ENCODE results near the gene PLIN4. TPM values are rescaled to one million over a fixed set of nuclear protein-coding genes. Genes with fewer than 3 reads are reported as not detected.

Gene PLIN4
- total and polyA plus RNA-seq, 9 donors, result 1.4 to 4.5 (median 2.8) TPM

- 17% methylated on average over 25 of the region's 25 CpGs for WGBS (ENCODE audit: insufficient coverage)
- H3K4me3 ChIP-seq (ENCODE audit: low read length), result peak overlapping the region; percentile 77
- H3K27ac ChIP-seq (ENCODE audit: low read length), result peak overlapping the region; percentile 6
- DNase-seq, result no peak
- peaks cover 26% of the 10 kb centered on the region for H3K36me3 ChIP-seq (ENCODE audit: control insufficient read depth, insufficient read depth, low read length)
- H3K4me1 ChIP-seq (ENCODE audit: control insufficient read depth, insufficient read depth, low read length), result peaks cover 30% of the 10 kb centered on the region
- H3K27me3 ChIP-seq (ENCODE audit: control insufficient read depth, insufficient read depth, low read length), result no peaks in the 10 kb centered on the region
- H3K9me3 ChIP-seq (replicated peaks; ENCODE audit: control insufficient read depth, low read depth, low read length), result no peaks in the 10 kb centered on the region
Observed at GRCh38 chr19:4473011-4473762, 45.1 kb downstream of the PLIN4 start.

- Histone ChIP-seq H3K36me3 (ENCODE audit: control insufficient read depth, insufficient read depth, low read length) (peaks cover 21% of the 10 kb centered on the region), H3K27ac (ENCODE audit: low read length) (peak within 1 kb of the TSS; percentile 97), H3K9me3 (replicated peaks; ENCODE audit: control insufficient read depth, low read depth, low read length) (no peaks in the 10 kb centered on the region), H3K4me1 (ENCODE audit: control insufficient read depth, insufficient read depth, low read length) (peaks cover 30% of the 10 kb centered on the region), H3K27me3 (ENCODE audit: control insufficient read depth, insufficient read depth, low read length) (no peaks in the 10 kb centered on the region), H3K4me3 (ENCODE audit: low read length) (peak within 1 kb of the TSS; percentile 77)
- under 1% methylated on average over 59 of the region's 71 CpGs for WGBS (ENCODE audit: insufficient coverage)
- peak; percentile 30 for DNase-seq
Observed at GRCh38 chr19:4472174-4472974, 45.9 kb downstream of the PLIN4 start, which contains the start of gene HDGFL2. TSS of gene HDGFL2 (plus strand) at chr19:4472297. CDS start at chr19:4472351, 54 bp downstream.

DNA sequence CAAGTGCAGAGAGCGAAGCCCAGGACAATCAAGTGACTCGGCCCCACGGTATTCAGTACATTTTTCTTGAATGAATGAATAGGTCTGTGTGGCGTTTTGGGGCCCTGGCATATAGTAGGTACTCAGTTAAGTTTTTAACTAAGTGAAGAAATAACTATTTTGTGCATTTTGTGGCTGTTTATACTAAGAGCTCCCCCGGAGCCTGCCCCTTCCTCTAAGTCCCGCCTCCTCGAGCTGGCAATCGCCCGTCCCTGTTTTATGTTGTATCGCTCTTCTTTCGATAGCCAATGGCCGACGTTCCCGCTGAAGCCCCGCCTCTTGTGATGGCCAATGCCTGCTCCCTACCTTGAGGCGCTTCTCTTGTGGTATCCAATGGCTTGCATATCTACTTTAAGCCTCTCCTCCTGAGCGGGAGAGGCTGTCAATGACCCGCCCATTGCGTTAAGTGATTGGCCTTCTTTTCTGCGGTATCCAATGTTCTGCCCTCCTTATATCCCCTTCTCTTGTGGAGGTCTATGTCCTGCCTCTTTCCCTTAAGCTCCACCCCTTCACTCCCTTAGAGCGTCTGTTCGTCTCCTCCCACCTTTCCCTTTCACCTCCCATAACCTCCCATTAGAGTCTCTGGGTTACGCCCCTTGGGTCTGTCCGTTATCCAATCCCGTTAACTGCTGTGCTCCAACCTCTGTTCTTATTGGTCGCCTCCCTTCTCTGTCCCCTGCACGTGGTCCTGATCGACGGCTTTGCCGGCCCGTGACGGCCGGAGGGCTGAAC is 46.7 kb downstream of the PLIN4 start:
- WGBS (ENCODE audit: insufficient coverage), result 0% methylated on average over 29 of the region's 33 CpGs

DNA sequence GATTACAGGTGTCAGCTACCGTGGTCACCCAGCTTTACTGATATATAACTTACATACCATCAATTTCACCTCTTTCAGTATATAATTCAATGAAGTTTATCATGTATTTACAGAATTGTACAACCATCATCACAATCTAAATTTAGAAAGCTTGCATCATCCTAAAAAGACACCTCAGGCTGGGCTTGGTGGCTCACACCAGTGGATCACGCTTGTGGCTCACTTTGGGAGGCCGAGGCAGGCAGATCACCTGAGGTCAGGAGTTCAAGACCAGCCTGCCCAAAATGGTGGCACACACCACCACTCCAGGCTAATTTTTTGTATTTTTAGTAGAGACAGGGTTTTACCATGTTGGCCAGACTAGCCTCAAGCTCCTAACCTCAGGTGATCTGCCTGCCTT is 50.5 kb downstream of the PLIN4 start:
- peaks cover 6% of the 10 kb centered on the region for H3K4me1 ChIP-seq (ENCODE audit: control insufficient read depth, insufficient read depth, low read length)
- H3K4me3 ChIP-seq (ENCODE audit: low read length), result no peak overlapping the region
- DNase-seq, result no peak
- H3K27me3 ChIP-seq (ENCODE audit: control insufficient read depth, insufficient read depth, low read length), result no peaks in the 10 kb centered on the region
- no peaks in the 10 kb centered on the region for H3K36me3 ChIP-seq (ENCODE audit: control insufficient read depth, insufficient read depth, low read length)
- H3K9me3 ChIP-seq (replicated peaks; ENCODE audit: control insufficient read depth, low read depth, low read length), result no peaks in the 10 kb centered on the region
- no peak overlapping the region for H3K27ac ChIP-seq (ENCODE audit: low read length)
- WGBS (ENCODE audit: insufficient coverage), result 100% methylated on average over 1 of the region's 3 CpGs

More for the DNA sequence above, 46.7 kb downstream of the PLIN4 start:
- DNase-seq, result peak; percentile 100
- Histone ChIP-seq H3K27me3 (ENCODE audit: control insufficient read depth, insufficient read depth, low read length) (no peaks in the 10 kb centered on the region), H3K27ac (ENCODE audit: low read length) (peak overlapping the region; percentile 97), H3K4me1 (ENCODE audit: control insufficient read depth, insufficient read depth, low read length) (peaks cover 30% of the 10 kb centered on the region), H3K4me3 (ENCODE audit: low read length) (peak overlapping the region; percentile 64), H3K9me3 (replicated peaks; ENCODE audit: control insufficient read depth, low read depth, low read length) (no peaks in the 10 kb centered on the region), H3K36me3 (ENCODE audit: control insufficient read depth, insufficient read depth, low read length) (peaks cover 13% of the 10 kb centered on the region)

DNA sequence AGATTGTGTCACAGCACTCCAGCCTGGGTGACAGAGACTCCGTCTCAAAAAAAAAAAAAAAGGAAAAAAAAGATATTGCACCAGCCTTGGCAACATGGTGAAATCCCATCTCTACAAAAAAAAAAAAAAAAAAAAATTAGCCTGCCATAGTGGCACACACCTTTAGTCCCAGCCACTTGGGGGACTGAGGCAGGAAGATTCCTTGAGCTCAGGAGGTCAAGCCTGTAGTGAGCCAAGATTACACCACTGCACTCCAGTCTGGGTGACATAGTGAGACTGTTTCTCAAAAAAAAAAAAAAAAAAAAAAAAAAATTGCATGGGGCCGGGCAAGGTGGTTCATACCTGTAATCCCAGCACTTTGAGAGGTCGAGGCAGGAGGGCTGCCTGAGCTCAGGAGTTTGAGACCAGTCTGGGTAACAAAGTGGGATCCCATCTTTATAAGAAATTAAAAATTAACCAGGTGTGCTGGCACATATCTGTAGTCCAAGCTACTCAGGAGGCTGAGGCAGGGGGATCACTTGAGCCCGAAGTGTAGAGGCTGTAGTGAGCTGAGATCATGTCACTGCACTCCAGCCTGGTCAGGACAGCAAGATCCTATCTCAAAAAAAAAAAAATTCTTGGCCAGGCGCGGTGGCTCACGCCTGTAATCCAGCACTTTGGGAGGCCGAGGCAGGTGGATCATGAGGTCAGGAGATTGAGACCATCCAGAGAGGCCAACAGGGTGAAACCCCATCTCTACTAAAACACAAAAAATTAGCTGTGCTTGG is 53.3 kb downstream of the PLIN4 start:
- Histone ChIP-seq H3K36me3 (ENCODE audit: control insufficient read depth, insufficient read depth, low read length) (no peaks in the 10 kb centered on the region), H3K9me3 (replicated peaks; ENCODE audit: control insufficient read depth, low read depth, low read length) (no peaks in the 10 kb centered on the region), H3K4me3 (ENCODE audit: low read length) (no peak overlapping the region), H3K4me1 (ENCODE audit: control insufficient read depth, insufficient read depth, low read length) (no peaks in the 10 kb centered on the region), H3K27me3 (ENCODE audit: control insufficient read depth, insufficient read depth, low read length) (no peaks in the 10 kb centered on the region), H3K27ac (ENCODE audit: low read length) (no peak overlapping the region)
- no peak for DNase-seq
- 60% methylated on average over 2 of the region's 8 CpGs for WGBS (ENCODE audit: insufficient coverage)

- no peaks in the 10 kb centered on the region for H3K9me3 ChIP-seq (replicated peaks; ENCODE audit: control insufficient read depth, low read depth, low read length)
- H3K36me3 ChIP-seq (ENCODE audit: control insufficient read depth, insufficient read depth, low read length), result peaks cover 21% of the 10 kb centered on the region
- 2% methylated on average over 28 of the region's 52 CpGs for WGBS (ENCODE audit: insufficient coverage)
Observed at GRCh38 chr19:4457654-4458395, 60.5 kb downstream of the PLIN4 start, which contains the start of gene UBXN6. TSS of gene UBXN6 (minus strand) at chr19:4457794. CDS start at chr19:4457697, 97 bp downstream.

GRCh38 chr19:4456843-4457653 is 61.2 kb downstream of the PLIN4 start:
- H3K27ac ChIP-seq (ENCODE audit: low read length), result peak overlapping the region; percentile 98
- no peaks in the 10 kb centered on the region for H3K9me3 ChIP-seq (replicated peaks; ENCODE audit: control insufficient read depth, low read depth, low read length)
- H3K27me3 ChIP-seq (ENCODE audit: control insufficient read depth, insufficient read depth, low read length), result no peaks in the 10 kb centered on the region
- DNase-seq, result peak; percentile 89
- WGBS (ENCODE audit: insufficient coverage), result under 1% methylated on average over 30 of the region's 53 CpGs
- H3K4me3 ChIP-seq (ENCODE audit: low read length), result peak overlapping the region; percentile 79
- H3K36me3 ChIP-seq (ENCODE audit: control insufficient read depth, insufficient read depth, low read length), result peaks cover 29% of the 10 kb centered on the region
- peaks cover 38% of the 10 kb centered on the region for H3K4me1 ChIP-seq (ENCODE audit: control insufficient read depth, insufficient read depth, low read length)

More at GRCh38 chr19:4457654-4458395, 60.5 kb downstream of the PLIN4 start, which contains the start of gene UBXN6:
- Histone ChIP-seq H3K27me3 (ENCODE audit: control insufficient read depth, insufficient read depth, low read length) (no peaks in the 10 kb centered on the region), H3K4me1 (ENCODE audit: control insufficient read depth, insufficient read depth, low read length) (peaks cover 38% of the 10 kb centered on the region), H3K4me3 (ENCODE audit: low read length) (peak within 1 kb of the TSS; percentile 79), H3K27ac (ENCODE audit: low read length) (peak within 1 kb of the TSS; percentile 98)
- DNase-seq, result peak; percentile 99

DNA sequence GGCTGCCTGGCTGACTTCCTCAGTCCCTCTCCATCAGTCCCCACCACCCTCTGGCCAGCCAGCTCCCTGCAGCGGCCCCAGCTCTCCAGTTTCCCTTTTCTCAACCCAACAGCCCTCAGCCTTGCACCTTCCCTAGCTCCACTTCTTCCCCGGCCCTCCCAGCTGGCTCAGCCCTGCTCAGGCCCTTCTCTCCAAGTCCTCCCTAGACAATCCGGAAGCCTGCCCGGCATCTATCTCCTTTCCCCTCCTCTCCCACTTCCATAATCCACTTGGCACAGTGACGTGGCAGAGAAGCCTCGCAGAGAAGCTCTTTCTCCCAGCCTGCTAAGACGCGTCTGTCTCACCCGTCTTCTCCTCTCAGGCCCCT is 61.8 kb downstream of the PLIN4 start:
- Histone ChIP-seq H3K4me3 (ENCODE audit: low read length) (peak overlapping the region; percentile 79), H3K36me3 (ENCODE audit: control insufficient read depth, insufficient read depth, low read length) (peaks cover 35% of the 10 kb centered on the region), H3K4me1 (ENCODE audit: control insufficient read depth, insufficient read depth, low read length) (peaks cover 38% of the 10 kb centered on the region), H3K27me3 (ENCODE audit: control insufficient read depth, insufficient read depth, low read length) (no peaks in the 10 kb centered on the region), H3K27ac (ENCODE audit: low read length) (peak overlapping the region; percentile 98), H3K9me3 (replicated peaks; ENCODE audit: control insufficient read depth, low read depth, low read length) (no peaks in the 10 kb centered on the region)
- DNase-seq, result peak; percentile 88
- WGBS (ENCODE audit: insufficient coverage), result 1% methylated on average over 9 of the region's 9 CpGs

Measured in muscle of leg (tissue), 11 donors.